Natural killer cell (primary cell): Measurements from ENCODE around the gene ZNF419. TPM values are rescaled to one million over a fixed set of nuclear protein-coding genes. Genes with fewer than 3 reads are reported as not detected.
"Not testable (repeated sequence)": the region's sequence is repeated elsewhere in the genome, so short reads cannot be mapped to it uniquely, and the experiment has no call there.

Experiments used
- ATAC-seq, 3 donors: fragments of 150-1000 bp in 2 of 3; fragments of 200-7000 bp in 1 of 3; cut with Tn5 transposase; 1 replicate in 1 of 3; 2 replicates in 2 of 3; pipeline ENCODE4 v1.10.0; 2021; ENCODE audit warnings: mild to moderate bottlenecking in 2 of 3, moderate library complexity in 2 of 3
- DNase-seq, 2 donors: peaks; one replicate each; pipeline versions ENCODE4 v3.0.0 to v3.0.0-alpha.2; 2013 to 2021; ENCODE audit warnings: mixed read lengths in 1 of 2
- H3K27ac ChIP-seq: one replicate; pipeline ENCODE4 v1.5.1; 2013; ENCODE audit warnings: mild to moderate bottlenecking, low read length
- H3K27me3 ChIP-seq: one replicate; pipeline ENCODE4 v1.6.1; 2013; ENCODE audit warnings: low read length; ENCODE audit not compliant: control insufficient read depth, insufficient read depth
- H3K36me3 ChIP-seq: one replicate; pipeline ENCODE4 v1.6.1; 2013; ENCODE audit warnings: low read length; ENCODE audit not compliant: control insufficient read depth, insufficient read depth
- H3K4me1 ChIP-seq: one replicate; pipeline ENCODE4 v1.6.1; 2013; ENCODE audit warnings: low read length; ENCODE audit not compliant: control insufficient read depth, insufficient read depth
- H3K4me3 ChIP-seq: one replicate; pipeline ENCODE4 v1.5.1; 2013; ENCODE audit warnings: low read length
- H3K9me3 ChIP-seq: one replicate; pipeline ENCODE4 v1.6.1; 2013; ENCODE audit warnings: low read length; ENCODE audit not compliant: control insufficient read depth, insufficient read depth
- H3K27ac Mint-ChIP-seq, 2 donors: one replicate each; pipeline ENCODE4 v1.8.0; 2022; ENCODE audit warnings: mild to moderate bottlenecking in 2 of 2, mixed read lengths in 2 of 2, moderate library complexity in 1 of 2
- H3K27me3 Mint-ChIP-seq, 2 donors: one replicate each; pipeline ENCODE4 v1.8.0; 2022; ENCODE audit warnings: low read depth in 2 of 2, mixed read lengths in 2 of 2
- H3K36me3 Mint-ChIP-seq: one replicate; pipeline ENCODE4 v1.8.0; 2022; ENCODE audit warnings: mixed read lengths
- H3K4me1 Mint-ChIP-seq, 2 donors: one replicate each; pipeline ENCODE4 v1.8.0; 2022; ENCODE audit warnings: mixed read lengths in 2 of 2
- H3K4me3 Mint-ChIP-seq: one replicate; pipeline ENCODE4 v1.8.0; 2022; ENCODE audit warnings: mild to moderate bottlenecking, moderate library complexity, mixed read lengths
- H3K9me3 Mint-ChIP-seq, 2 donors: one replicate each; pipeline ENCODE4 v1.8.0; 2022; ENCODE audit warnings: mixed read lengths in 2 of 2
- CTCF ChIP-seq: fragments of 200-600 bp; IDR thresholded peaks from one replicate; pipeline ENCODE4 v1.8.0; 2022; ENCODE audit warnings: antibody characterized with exemption
- WGBS: methylation state at CpG from one replicate; pipeline ENCODE4 v1.1.7; 2013; ENCODE audit warnings: missing lambda C conversion rate; ENCODE audit not compliant: insufficient coverage; 5-methylcytosine and 5-hydroxymethylcytosine counted together
- intact Hi-C: fragments of 100-400 bp; cut with micrococcal nuclease; formaldehyde crosslinking; loops from one replicate; pipeline ENCODE4 v1.14.2; 2022
- total RNA-seq, 4 donors: library from RNA; stranded (reverse); fragments of 120-200 nt in 1 of 4; gene quantifications; one replicate each; pipeline versions ENCODE4 v1.2.3 to v1.2.4, GENCODE V29; 2013 to 2022

The ZNF419 gene
- total RNA-seq, 3 donors from 2014 or later (not counting 1 experiment from before 2014, with no cell fraction given): 5.9 to 11.3 (median 8.5) TPM

- DNase-seq (no peak), ATAC-seq (no peak)
- Mint-ChIP-seq H3K4me3 (no peak overlapping the region), H3K36me3 (peaks cover 67% of the 10 kb centered on the region), H3K27me3 (no peaks in the 10 kb centered on the region), H3K27ac (no peak overlapping the region), H3K4me1 (no peaks in the 10 kb centered on the region), H3K9me3 (peaks cover 20 to 26% of the 10 kb centered on the region in 2 donors)
- intact Hi-C loops: no loop called here
- no peak for TF ChIP-seq CTCF
- no peaks in the 10 kb centered on the region for H3K36me3 ChIP-seq
- no peaks in the 10 kb centered on the region for H3K27me3 ChIP-seq
- H3K27ac ChIP-seq: no peak overlapping the region
- H3K4me1 ChIP-seq: no peaks in the 10 kb centered on the region
- 98% methylated on average over 5 of the region's 5 CpGs for WGBS
- H3K9me3 ChIP-seq: peaks cover 25% of the 10 kb centered on the region
- H3K4me3 ChIP-seq: no peak overlapping the region
Observed at GRCh38 chr19:57466489-57466888, 21.1 kb upstream of the ZNF419 start.

- DNase-seq: no peak
- H3K9me3 ChIP-seq: peaks cover 52% of the 10 kb centered on the region
- peaks cover 20 to 36% of the 10 kb centered on the region in 2 donors for H3K9me3 Mint-ChIP-seq
- peaks cover 15% of the 10 kb centered on the region for H3K4me1 ChIP-seq
- no peak overlapping the region for H3K4me3 ChIP-seq
- no peaks in the 10 kb centered on the region for H3K27me3 Mint-ChIP-seq
- 99% methylated on average over 4 of the region's 4 CpGs for WGBS
- no peak overlapping the region for H3K27ac ChIP-seq
- peaks cover 94% of the 10 kb centered on the region for H3K36me3 Mint-ChIP-seq
- intact Hi-C loops: loop anchor here (10.0 kb wide), 1 partner anchor 681 kb away; the partner anchor contains the start of gene ZNF329
- no peak overlapping the region for H3K4me3 Mint-ChIP-seq
- H3K36me3 ChIP-seq: peaks cover 7% of the 10 kb centered on the region
- no peaks in the 10 kb centered on the region for H3K27me3 ChIP-seq
- no peak overlapping the region for H3K27ac Mint-ChIP-seq
- no peak for ATAC-seq
- no peak for TF ChIP-seq CTCF
- H3K4me1 Mint-ChIP-seq: peaks cover 18 to 24% of the 10 kb centered on the region in 2 donors
Observed at GRCh38 chr19:57473646-57474045, 13.9 kb upstream of the ZNF419 start.

GRCh38 chr19:57477191-57478008 lies 10.2 kb upstream of the ZNF419 start, which contains the start of gene ZNF772:
Gene ZNF772, minus strand, starts transcription at chr19:57477566. Its CDS starts 257 bp downstream, at chr19:57477309.
- Mint-ChIP-seq H3K4me3 (peak within 1 kb of the TSS; percentile 96), H3K4me1 (peaks cover 18 to 24% of the 10 kb centered on the region in 2 donors), H3K36me3 (peaks cover 66% of the 10 kb centered on the region), H3K27me3 (peaks cover 8 to 14% of the 10 kb centered on the region in 2 donors), H3K27ac (peak within 1 kb of the TSS; percentile 94 to 97), H3K9me3 (peaks cover 13 to 27% of the 10 kb centered on the region in 2 donors)
- peaks cover 15% of the 10 kb centered on the region for H3K4me1 ChIP-seq
- peak; percentile 77 to 95 for DNase-seq
- TF ChIP-seq CTCF: peak; percentile 50
- peak; percentile 97 to 100 (median 100) for ATAC-seq
- H3K36me3 ChIP-seq: peaks cover 7% of the 10 kb centered on the region
- peak within 1 kb of the TSS; percentile 63 for H3K4me3 ChIP-seq
- H3K27me3 ChIP-seq: no peaks in the 10 kb centered on the region
- H3K9me3 ChIP-seq: peaks cover 47% of the 10 kb centered on the region
- 13% methylated on average over 38 of the region's 38 CpGs for WGBS
- peak within 1 kb of the TSS; percentile 75 for H3K27ac ChIP-seq
- intact Hi-C loops: loop anchor here (1.0 to 10.0 kb wide), 4 partner anchors 10 to 677 kb away; partner anchors contain the start of genes ZNF329, ZNF416, ZNF419 and ZNF549

- H3K27me3 Mint-ChIP-seq: peaks cover 10 to 11% of the 10 kb centered on the region in 2 donors
- not testable (repeated sequence) for H3K27ac ChIP-seq, DNase-seq, ATAC-seq, H3K4me3 ChIP-seq, H3K27me3 ChIP-seq
- Histone ChIP-seq H3K36me3 (peaks cover 19% of the 10 kb centered on the region), H3K4me1 (peaks cover 11% of the 10 kb centered on the region), H3K9me3 (peaks cover 15% of the 10 kb centered on the region)
- peaks cover 48% of the 10 kb centered on the region for H3K36me3 Mint-ChIP-seq
- intact Hi-C loops: loop anchor here (5.0 kb wide), 1 partner anchor 144 kb away; the partner anchor contains the start of gene ZNF211
- H3K4me3 Mint-ChIP-seq: peak overlapping the region; percentile 92
- WGBS: no CpG with 5 or more reads among the region's 1 CpG
- peaks cover 15 to 17% of the 10 kb centered on the region in 2 donors for H3K4me1 Mint-ChIP-seq
- peaks cover 13 to 14% of the 10 kb centered on the region in 2 donors for H3K9me3 Mint-ChIP-seq
- peak overlapping the region; percentile 73 to 84 for H3K27ac Mint-ChIP-seq
Observed at GRCh38 chr19:57488299-57488644, 722 bp downstream of the ZNF419 start.
